GM21367 (cell line): ENCODE data around the gene ZNF490.

Experiments used
- ATAC-seq: cut with Tn5 transposase; IDR thresholded peaks from one replicate; pipeline ENCODE4 v1.9.1; 2021; ENCODE audit not compliant: unreplicated experiment

Gene ZNF490

DNA sequence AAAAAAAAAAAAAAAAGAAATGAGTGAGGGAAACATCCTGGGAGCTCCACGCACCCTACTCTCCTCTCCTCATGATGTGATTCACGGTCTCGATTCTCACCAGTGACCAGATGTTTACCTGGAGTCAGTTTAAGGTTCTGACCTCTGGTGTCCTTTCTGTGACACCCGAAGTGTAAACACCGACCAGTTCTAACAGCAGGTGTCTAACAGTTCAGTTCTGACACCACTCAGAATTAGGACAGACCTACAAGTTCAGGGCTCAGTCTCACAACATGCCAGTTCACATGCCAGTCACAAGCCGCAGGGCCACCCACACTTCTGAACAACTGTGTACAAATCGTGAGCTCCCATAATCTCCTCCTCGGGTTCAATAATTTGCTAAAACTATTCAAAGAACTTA is 65.3 kb downstream of the ZNF490 start:
- ATAC-seq = no peak

DNA sequence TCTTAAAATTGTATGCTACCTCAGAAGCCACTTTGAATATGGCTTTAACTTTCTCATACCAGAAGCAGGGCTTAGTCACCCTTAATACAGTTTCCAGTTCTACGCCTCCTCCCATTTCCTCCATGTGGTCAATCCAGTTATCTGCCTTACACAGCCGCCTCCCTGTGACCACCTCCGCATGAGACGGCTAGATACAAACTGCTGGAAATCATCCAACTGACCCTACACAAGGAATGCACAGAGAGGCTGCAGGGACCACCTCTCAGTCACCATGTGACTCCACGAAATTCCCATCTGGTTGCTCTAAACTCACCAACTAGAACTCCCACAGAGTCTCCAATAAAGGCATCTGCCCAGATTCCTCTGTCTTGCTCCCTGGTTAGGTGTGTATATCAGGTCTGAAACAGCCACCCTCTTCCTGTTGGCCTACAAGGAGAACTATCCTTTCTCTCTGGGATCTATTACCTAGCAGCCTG is 66.2 kb downstream of the ZNF490 start:
- no peak for ATAC-seq

DNA sequence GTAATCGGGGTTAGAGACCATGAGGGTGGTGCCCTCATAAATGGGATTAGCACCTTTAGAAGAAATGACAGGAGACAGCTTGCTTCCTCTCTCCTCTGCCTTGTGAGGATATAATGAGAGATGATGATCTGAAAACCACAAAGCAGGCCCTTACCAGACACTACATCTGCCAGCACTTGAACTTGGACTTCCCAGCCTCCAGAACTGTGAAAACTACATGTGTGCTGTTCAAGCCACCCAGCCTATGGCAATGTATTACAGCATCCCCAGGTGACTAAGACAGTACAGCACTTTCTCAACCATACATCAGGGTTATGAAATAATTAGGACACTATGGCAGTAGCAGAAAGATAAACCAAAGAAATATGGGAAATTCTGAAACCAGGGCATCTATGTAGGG is 66.8 kb downstream of the ZNF490 start:
- no peak for ATAC-seq
